BLaER1 treated with 17β-estradiol and CSF1 and Interleukin-3, amounts not matched to agents 10 nM and 100 nM (cell line): Measurements from ENCODE around the gene PSMC1.

Experiments used
- H3K27ac ChIP-seq, 11 experiments: shearing (Covaris generic); formaldehyde crosslinking; 2 replicates each; pipeline ENCODE4 v1.8.1; 2022
- H3K27me3 ChIP-seq, 11 experiments: shearing (Covaris generic); formaldehyde crosslinking; 2 replicates each; pipeline ENCODE4 v1.8.1; 2022
- H3K36me3 ChIP-seq, 11 experiments: shearing (Covaris generic); formaldehyde crosslinking; 2 replicates each; pipeline ENCODE4 v1.8.1; 2022
- H3K4me1 ChIP-seq, 10 experiments: shearing (Covaris generic); formaldehyde crosslinking; 2 replicates each; pipeline ENCODE4 v1.8.1; 2022
- H3K4me2 ChIP-seq, 11 experiments: shearing (Covaris generic); formaldehyde crosslinking; 2 replicates each; pipeline ENCODE4 v1.8.1; 2022
- H3K4me3 ChIP-seq, 10 experiments: shearing (Covaris generic); formaldehyde crosslinking; 2 replicates each; pipeline ENCODE4 v1.8.1; 2022
- H3K9ac ChIP-seq, 11 experiments: shearing (Covaris generic); formaldehyde crosslinking; 2 replicates each; pipeline ENCODE4 v1.8.1; 2022
- H3K9me3 ChIP-seq, 11 experiments: shearing (Covaris generic); formaldehyde crosslinking; replicated peaks in 1 of 11; 2 replicates each; pipeline ENCODE4 v1.8.1; 2022
- H4K20me1 ChIP-seq, 11 experiments: shearing (Covaris generic); formaldehyde crosslinking; 2 replicates each; pipeline ENCODE4 v1.8.1; 2022
- Cebpa-rat ChIP-seq, 11 experiments: shearing (Covaris generic); IDR thresholded peaks; 2 replicates each; pipeline ENCODE4 v1.8.1; 2022

The PSMC1 gene

DNA sequence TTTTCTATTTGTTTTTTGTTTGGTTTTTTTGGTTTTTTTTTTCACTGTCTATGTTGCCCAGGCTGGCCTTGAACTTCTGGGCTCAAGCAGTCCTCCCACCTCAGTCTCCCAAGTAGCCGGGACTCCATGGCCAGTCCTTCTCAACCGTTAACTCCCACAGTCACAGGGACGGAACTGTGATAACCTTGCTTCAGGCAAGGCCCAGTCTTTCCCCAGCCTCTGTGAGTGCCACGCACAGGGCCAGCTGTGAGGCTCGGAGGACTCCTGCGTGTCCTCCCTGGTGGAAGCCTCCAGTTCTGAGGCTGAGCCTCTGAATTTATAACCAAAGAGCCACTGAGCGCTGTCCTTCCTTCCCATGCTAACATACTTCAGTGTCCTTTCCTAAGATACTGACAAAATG is 23.7 kb downstream of the PSMC1 start:
- no peak overlapping the region for H3K4me2 ChIP-seq
- no peak overlapping the region for H3K27ac ChIP-seq
- H3K4me1 ChIP-seq: peaks cover 0 to 38% (median 12%) of the 10 kb centered on the region in 10 experiments; a peak in 15 of 20 replicates
- H3K36me3 ChIP-seq: peaks cover 68 to 99% (median 80%) of the 10 kb centered on the region in 11 experiments
- H3K4me3 ChIP-seq: no peak overlapping the region
- H3K9ac ChIP-seq: no peak overlapping the region
- no peak for TF ChIP-seq Cebpa-rat (IDR thresholded peaks at IDR 0.05)
- H3K27me3 ChIP-seq: no peaks in the 10 kb centered on the region
- H3K9me3 ChIP-seq: no peaks in the 10 kb centered on the region
- H4K20me1 ChIP-seq: peaks cover 0 to 16% (median 8%) of the 10 kb centered on the region in 11 experiments; a peak in 9 of 22 replicates

DNA sequence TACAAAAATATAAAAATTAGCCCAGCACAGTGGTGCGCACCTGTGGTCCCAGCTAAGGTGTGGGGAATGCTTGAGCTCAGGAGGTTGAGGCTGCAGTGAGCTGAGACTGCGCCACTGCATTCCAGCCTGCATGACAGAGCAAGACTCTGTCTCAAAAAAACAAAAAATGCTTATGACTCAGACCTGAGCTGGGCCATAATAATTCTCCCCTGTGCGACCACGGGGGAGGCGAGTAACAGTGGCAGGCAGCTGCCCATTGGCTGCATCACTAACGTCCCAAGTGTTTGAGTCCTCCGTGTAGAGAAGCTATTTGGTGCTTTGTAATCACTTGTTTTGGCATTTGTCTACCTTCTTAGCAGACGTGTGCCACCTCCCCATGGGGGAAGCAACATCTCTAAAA is 24.9 kb downstream of the PSMC1 start:
- H3K27me3 ChIP-seq: no peaks in the 10 kb centered on the region
- no peak overlapping the region; a peak in 1 of 22 replicates for H3K4me2 ChIP-seq

DNA sequence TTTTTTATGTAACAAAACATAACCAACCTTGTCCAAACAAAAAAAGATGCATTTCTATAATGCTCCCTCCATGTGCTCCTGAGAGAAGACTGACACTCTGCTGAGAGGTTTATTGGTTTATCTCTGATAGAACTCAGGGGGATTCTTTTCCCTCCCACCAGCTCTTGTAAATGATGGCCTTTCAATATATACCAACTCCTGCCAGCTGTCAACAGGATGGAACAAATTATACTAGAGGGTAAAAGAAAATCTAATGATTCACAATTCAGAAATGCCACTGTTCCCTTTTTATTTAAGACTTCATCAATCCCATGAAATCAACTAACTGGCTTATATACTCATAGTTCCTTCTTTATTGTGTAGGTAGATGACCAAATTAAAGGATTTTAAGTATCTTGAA is 25.4 kb downstream of the PSMC1 start:
- H3K27ac ChIP-seq: no peak overlapping the region
- peaks cover 0 to 10% (median 4%) of the 10 kb centered on the region in 11 experiments; a peak in 6 of 22 replicates for H4K20me1 ChIP-seq
- no peak overlapping the region for H3K4me2 ChIP-seq

More for the DNA sequence above, 24.9 kb downstream of the PSMC1 start:
- Histone ChIP-seq H3K4me3 (no peak overlapping the region), H3K36me3 (peaks cover 69 to 99% (median 89%) of the 10 kb centered on the region in 11 experiments), H3K4me1 (peaks cover 0 to 27% (median 4%) of the 10 kb centered on the region in 10 experiments; a peak in 10 of 20 replicates), H3K27ac (no peak overlapping the region), H3K9me3 (no peaks in the 10 kb centered on the region), H3K9ac (no peak overlapping the region), H4K20me1 (peaks cover 0 to 10% (median 4%) of the 10 kb centered on the region in 11 experiments; a peak in 6 of 22 replicates)
- no peak for TF ChIP-seq Cebpa-rat (IDR thresholded peaks at IDR 0.05)

DNA sequence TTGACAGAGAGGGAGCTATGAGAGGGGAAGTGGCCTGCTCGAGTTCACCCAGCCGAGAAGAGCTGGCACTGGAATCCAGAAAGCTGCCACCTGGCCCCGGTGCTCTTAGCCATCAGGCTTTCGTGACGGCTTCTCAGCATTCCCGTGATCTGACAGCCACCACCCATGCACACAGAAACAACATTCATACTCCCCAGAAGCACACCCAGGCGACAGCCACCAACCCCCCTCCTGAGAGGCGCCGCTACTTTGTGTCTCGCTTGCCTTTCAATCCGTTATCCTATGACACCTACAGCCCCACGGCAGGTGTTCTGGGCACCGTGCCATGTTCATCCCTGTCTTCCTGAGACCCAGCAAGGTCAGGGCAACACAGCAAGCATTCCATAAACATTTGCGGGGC is 31.4 kb downstream of the PSMC1 start:
- no peak for TF ChIP-seq Cebpa-rat (IDR thresholded peaks at IDR 0.05)
- no peak overlapping the region for H3K9ac ChIP-seq
- H3K27ac ChIP-seq: no peak overlapping the region
- no peaks in the 10 kb centered on the region for H3K9me3 ChIP-seq
- no peaks in the 10 kb centered on the region for H3K27me3 ChIP-seq
- peaks cover 0 to 11% (median 0%) of the 10 kb centered on the region in 11 experiments; a peak in 5 of 22 replicates for H4K20me1 ChIP-seq
- peaks cover 0 to 10% (median 0%) of the 10 kb centered on the region in 10 experiments; a peak in 5 of 20 replicates for H3K4me1 ChIP-seq
- H3K4me3 ChIP-seq: no peak overlapping the region
- H3K36me3 ChIP-seq: peaks cover 87 to 100% (median 93%) of the 10 kb centered on the region in 11 experiments
- H3K4me2 ChIP-seq: no peak overlapping the region

More for the DNA sequence above, 25.4 kb downstream of the PSMC1 start:
- no peak overlapping the region for H3K9ac ChIP-seq
- no peak for TF ChIP-seq Cebpa-rat (IDR thresholded peaks at IDR 0.05)
- no peaks in the 10 kb centered on the region for H3K27me3 ChIP-seq
- H3K36me3 ChIP-seq: peaks cover 70 to 99% (median 90%) of the 10 kb centered on the region in 11 experiments
- no peaks in the 10 kb centered on the region for H3K9me3 ChIP-seq
- peaks cover 0 to 22% (median 1%) of the 10 kb centered on the region in 10 experiments; a peak in 9 of 20 replicates for H3K4me1 ChIP-seq
- no peak overlapping the region for H3K4me3 ChIP-seq

DNA sequence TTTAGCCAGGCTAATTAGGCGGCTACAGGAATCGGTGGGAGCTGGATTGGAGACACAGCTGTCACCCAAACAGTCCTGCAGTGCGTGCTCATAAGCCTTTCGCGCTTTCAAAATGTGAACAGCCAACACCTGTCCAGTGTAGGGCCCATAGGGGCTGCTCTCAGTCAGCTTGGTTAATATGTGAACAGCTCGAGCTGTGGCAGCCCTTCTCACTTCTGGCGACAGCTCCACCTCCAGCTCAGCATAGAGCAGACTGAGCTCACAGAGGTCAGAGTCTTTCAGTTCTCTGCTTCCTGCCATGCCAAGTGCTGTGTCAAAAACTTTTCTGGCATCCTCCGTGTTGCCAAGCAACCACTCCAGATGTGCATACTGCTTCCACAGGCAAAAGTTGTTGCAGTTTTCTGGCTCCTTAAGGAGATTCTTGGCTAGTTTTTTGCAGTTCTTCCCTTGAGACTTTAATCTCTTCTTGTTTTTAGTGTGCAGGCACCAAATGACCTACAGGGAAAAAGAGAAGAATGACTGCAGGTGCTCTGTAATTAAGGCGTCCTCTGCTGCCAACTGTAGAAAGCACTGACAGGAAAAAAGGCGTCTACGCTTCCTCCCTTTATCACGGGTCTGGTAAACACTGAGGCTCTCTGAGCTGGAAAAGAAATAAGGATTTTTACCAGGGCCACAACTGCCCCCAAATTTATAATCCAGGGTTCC is 32.5 kb downstream of the PSMC1 start:
- peak overlapping the region in 1 of 11 experiments; percentile 7; a peak in 2 of 22 replicates for H3K4me2 ChIP-seq
- H3K4me3 ChIP-seq: no peak overlapping the region
- H3K27me3 ChIP-seq: no peaks in the 10 kb centered on the region
- H3K9ac ChIP-seq: peak overlapping the region in 3 of 11 experiments; percentile 16 to 28 (median 27); a peak in 3 of 22 replicates
- no peak overlapping the region; a peak in 1 of 22 replicates for H3K27ac ChIP-seq
- H3K36me3 ChIP-seq: peaks cover 87 to 100% (median 95%) of the 10 kb centered on the region in 11 experiments
- H3K9me3 ChIP-seq: no peaks in the 10 kb centered on the region
- no peak for TF ChIP-seq Cebpa-rat (IDR thresholded peaks at IDR 0.05)
- H3K4me1 ChIP-seq: peaks cover 0 to 10% (median 0%) of the 10 kb centered on the region in 10 experiments; a peak in 5 of 20 replicates
- H4K20me1 ChIP-seq: peaks cover 0 to 11% (median 0%) of the 10 kb centered on the region in 11 experiments; a peak in 4 of 22 replicates

DNA sequence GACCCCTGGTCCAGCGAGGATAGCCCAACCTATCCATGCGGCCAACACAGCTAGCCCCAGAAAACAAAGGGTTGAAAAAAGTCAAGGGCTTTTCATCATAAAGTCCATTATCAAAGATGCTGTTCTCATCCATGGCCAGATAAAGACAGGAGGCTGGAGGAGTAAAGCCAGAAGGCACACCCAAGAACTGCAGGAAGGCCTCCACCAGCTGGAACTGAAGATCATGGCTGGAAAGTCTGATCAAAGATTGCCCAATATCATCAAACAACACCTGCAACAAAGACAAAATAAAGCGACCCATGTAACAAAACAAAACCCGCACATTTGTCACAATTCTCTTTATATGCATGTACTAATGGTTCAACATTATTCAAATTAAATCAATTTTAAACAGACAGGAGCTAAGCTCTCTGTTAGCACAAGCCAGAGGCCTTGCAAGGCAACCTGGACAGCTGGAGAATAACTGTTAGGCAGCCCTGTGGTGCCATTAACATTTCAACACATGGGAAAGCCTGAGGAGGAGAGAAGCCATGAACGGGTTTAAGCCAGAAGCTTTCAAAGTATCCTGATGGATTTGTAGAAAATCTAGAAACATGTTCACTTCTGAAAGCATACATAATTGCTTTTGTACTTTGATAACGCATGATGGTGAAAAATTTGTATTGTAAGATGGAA is 34.1 kb downstream of the PSMC1 start:
- peaks cover 0 to 11% (median 3%) of the 10 kb centered on the region in 11 experiments; a peak in 5 of 22 replicates for H4K20me1 ChIP-seq
- no peaks in the 10 kb centered on the region for H3K27me3 ChIP-seq
- H3K36me3 ChIP-seq: peaks cover 90 to 100% (median 95%) of the 10 kb centered on the region in 11 experiments
- TF ChIP-seq Cebpa-rat (IDR thresholded peaks at IDR 0.05): peak in 1 of 11 experiments; percentile 59; a peak in 1 of 22 replicates
- H3K9ac ChIP-seq: no peak overlapping the region
- peaks cover 0 to 10% (median 0%) of the 10 kb centered on the region in 10 experiments; a peak in 5 of 20 replicates for H3K4me1 ChIP-seq
- H3K4me2 ChIP-seq: no peak overlapping the region
- no peaks in the 10 kb centered on the region for H3K9me3 ChIP-seq
- H3K4me3 ChIP-seq: no peak overlapping the region
- H3K27ac ChIP-seq: no peak overlapping the region

DNA sequence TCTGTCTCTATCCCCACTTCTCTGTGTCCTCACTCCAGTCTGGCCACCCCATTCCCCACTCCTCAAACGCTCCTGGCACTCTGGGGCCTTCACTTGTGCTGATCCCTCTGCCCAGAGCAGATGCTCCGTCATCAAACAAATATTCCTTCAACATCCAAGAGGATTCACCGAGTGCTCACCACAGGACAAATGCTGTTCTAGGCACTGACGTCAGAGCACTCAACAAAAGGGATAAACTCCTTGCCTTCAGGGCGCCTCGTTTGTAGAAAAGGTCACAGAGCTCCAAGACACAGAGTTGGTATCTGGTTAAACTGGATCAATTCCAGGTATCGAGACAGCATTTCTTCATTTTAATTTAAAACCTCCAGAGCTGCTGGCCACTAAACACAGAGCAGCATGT is 35.3 kb downstream of the PSMC1 start:
- no peak for TF ChIP-seq Cebpa-rat (IDR thresholded peaks at IDR 0.05)
- Histone ChIP-seq H3K4me2 (no peak overlapping the region), H3K27me3 (no peaks in the 10 kb centered on the region), H3K4me3 (no peak overlapping the region), H3K27ac (no peak overlapping the region), H3K9me3 (no peaks in the 10 kb centered on the region), H3K9ac (no peak overlapping the region), H3K36me3 (peaks cover 87 to 100% (median 95%) of the 10 kb centered on the region in 11 experiments), H3K4me1 (peaks cover 0 to 10% (median 0%) of the 10 kb centered on the region in 10 experiments; a peak in 5 of 20 replicates), H4K20me1 (peaks cover 0 to 11% (median 3%) of the 10 kb centered on the region in 11 experiments; a peak in 5 of 22 replicates)

DNA sequence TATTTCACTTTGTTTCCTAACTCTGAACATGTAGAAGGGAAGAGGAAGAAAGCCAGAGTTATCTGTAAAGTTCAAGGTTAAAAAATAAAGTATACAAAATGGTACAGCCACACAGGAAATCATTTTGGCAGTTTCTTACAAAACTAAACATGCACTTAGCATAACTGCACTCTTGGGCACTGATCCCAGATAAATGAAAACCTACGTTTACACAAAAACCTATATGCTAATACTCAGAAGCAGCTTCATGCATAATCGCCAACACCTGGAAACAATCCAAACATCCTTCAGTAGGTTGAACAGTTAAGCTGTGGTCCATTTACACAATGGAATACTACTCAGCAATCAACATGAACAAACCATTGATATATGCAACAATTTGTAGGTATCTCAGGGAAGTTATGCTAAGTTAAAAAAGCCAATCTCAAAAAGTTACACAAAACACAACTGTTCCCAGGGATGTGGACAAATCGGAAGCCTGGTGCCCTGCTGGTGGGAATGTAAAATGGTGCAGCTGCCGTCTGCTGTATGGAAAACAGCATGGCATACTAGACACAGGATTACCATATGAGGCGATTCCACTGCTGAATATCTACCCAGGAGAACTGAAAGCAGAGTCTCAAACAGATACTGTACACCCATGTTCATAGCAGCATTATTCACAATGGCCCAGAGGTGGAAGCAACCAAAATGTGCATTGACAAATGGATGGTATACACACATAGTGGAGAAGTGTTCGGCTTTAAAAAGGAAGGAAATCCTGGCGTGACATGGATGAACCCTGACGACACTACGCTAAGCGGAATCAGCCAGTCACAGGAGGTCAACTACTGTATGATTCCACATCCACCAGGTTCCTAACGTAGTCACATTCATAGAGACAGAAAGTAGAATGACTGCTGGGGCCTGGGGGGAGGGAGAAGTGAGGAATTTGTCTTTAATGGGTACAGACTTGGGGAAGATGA is 37.7 kb downstream of the PSMC1 start:
- Histone ChIP-seq H3K27me3 (no peaks in the 10 kb centered on the region), H3K36me3 (peaks cover 83 to 100% (median 92%) of the 10 kb centered on the region in 11 experiments)
- no peak for TF ChIP-seq Cebpa-rat (IDR thresholded peaks at IDR 0.05)

More for the DNA sequence above, 37.7 kb downstream of the PSMC1 start:
- Histone ChIP-seq H4K20me1 (peaks cover 0 to 7% (median 0%) of the 10 kb centered on the region in 11 experiments; a peak in 3 of 22 replicates), H3K9me3 (no peaks in the 10 kb centered on the region), H3K4me1 (peaks cover 0 to 8% (median under 1%) of the 10 kb centered on the region in 10 experiments; a peak in 7 of 20 replicates), H3K27ac (no peak overlapping the region), H3K4me2 (no peak overlapping the region), H3K9ac (no peak overlapping the region), H3K4me3 (no peak overlapping the region)
